H1 (cell line): Measurements from ENCODE around the gene SCAND1. TPM values are rescaled to one million over a fixed set of nuclear protein-coding genes. Genes with fewer than 3 reads are reported as not detected.

ENCODE experiments used
- CTCF ChIA-PET: fragments of 300-600 bp; sonication (Branson Sonifier 250); formaldehyde crosslinking; loops from one replicate; lab custom pipeline; 2021; ENCODE audit not compliant: partially characterized antibody; lab: Charles Lee
- POLR2A ChIA-PET: fragments of 300-600 bp; sonication (Branson Sonifier 250); formaldehyde crosslinking; loops from one replicate; lab custom pipeline; 2021; ENCODE audit warnings: inconsistent platforms; ENCODE audit not compliant: partially characterized antibody; lab: Charles Lee
- DNase-seq, 2 experiments: peaks; one replicate each; pipeline versions ENCODE4 v3.0.0 to v3.0.0-alpha.2; 2010 to 2022; ENCODE audit warnings: low spot score in 2 of 2, low read depth in 1 of 2, mixed read lengths in 1 of 2
- FAIRE-seq: peaks from 2 replicates; lab custom pipeline; 2011; peaks lifted over from hg19 to GRCh38; lab: Jason Lieb, UNC
- H2AFZ ChIP-seq: 2 replicates; pipeline ENCODE4 v1.8.1; 2012; ENCODE audit warnings: low read length, inconsistent platforms
- H2AK5ac ChIP-seq: 2 replicates; pipeline ENCODE4 v1.6.1; 2013; ENCODE audit warnings: low read depth, low read length
- H2BK120ac ChIP-seq: replicated peaks from 2 replicates; pipeline ENCODE3; 2013; ENCODE audit warnings: low read depth, low read length, inconsistent platforms
- H2BK12ac ChIP-seq: 2 replicates; pipeline ENCODE4 v1.6.1; 2013; ENCODE audit warnings: low read depth, low read length
- H2BK15ac ChIP-seq: 2 replicates; pipeline ENCODE4 v1.6.1; 2013; ENCODE audit warnings: low read length
- H2BK20ac ChIP-seq: 2 replicates; pipeline ENCODE4 v1.6.1; 2013; ENCODE audit warnings: low read length
- H2BK5ac ChIP-seq: 2 replicates; pipeline ENCODE4 v1.6.1; 2013; ENCODE audit warnings: low read depth, low read length
- H3K14ac ChIP-seq: 2 replicates; pipeline ENCODE4 v1.6.1; 2013; ENCODE audit warnings: inconsistent platforms; ENCODE audit not compliant: insufficient read length
- H3K18ac ChIP-seq: 2 replicates; pipeline ENCODE4 v1.6.1; 2013; ENCODE audit warnings: low read length; ENCODE audit errors: extremely low read depth
- H3K23ac ChIP-seq: 2 replicates; pipeline ENCODE4 v1.6.1; 2013; ENCODE audit warnings: inconsistent platforms; ENCODE audit not compliant: insufficient read length
- H3K23me2 ChIP-seq: 2 replicates; pipeline ENCODE4 v1.6.1; 2013; ENCODE audit warnings: low read depth, low read length
- H3K27ac ChIP-seq: 2 replicates; pipeline ENCODE4 v1.6.1; 2011; ENCODE audit warnings: low read depth, low read length, inconsistent platforms
- H3K27me3 ChIP-seq, 4 experiments: replicated peaks in 1 of 4; 1 replicate in 1 of 4; 2 replicates in 3 of 4; pipeline versions ENCODE4 v1.6.1 to v1.8.1; 2011 to 2013; ENCODE audit warnings: low read length in 3 of 4, mild to moderate bottlenecking in 3 of 4, inconsistent platforms in 2 of 4, mixed read lengths in 2 of 4, moderate library complexity in 1 of 4; ENCODE audit not compliant: control insufficient read depth in 3 of 4, insufficient read depth in 3 of 4; ENCODE audit errors: extremely low read depth in 1 of 4
- H3K36me3 ChIP-seq, 4 experiments: 2 replicates each; pipeline versions ENCODE4 v1.6.1 to v1.8.1; 2011 to 2013; ENCODE audit warnings: mild to moderate bottlenecking in 4 of 4, low read length in 3 of 4, moderate library complexity in 2 of 4, control low read depth in 1 of 4, inconsistent platforms in 1 of 4; ENCODE audit not compliant: insufficient read depth in 4 of 4, control insufficient read depth in 2 of 4
- H3K4ac ChIP-seq: replicated peaks from 2 replicates; pipeline ENCODE3; 2013; ENCODE audit warnings: low read length, low read depth, mixed read lengths, inconsistent platforms; ENCODE audit not compliant: insufficient read length
- H3K4me1 ChIP-seq, 4 experiments: replicated peaks in 1 of 4; 1 replicate in 1 of 4; 2 replicates in 3 of 4; pipeline versions ENCODE4 v1.6.1 to v1.8.1; 2011 to 2013; ENCODE audit warnings: low read length in 3 of 4, inconsistent platforms in 2 of 4, mixed read lengths in 1 of 4; ENCODE audit not compliant: insufficient read depth in 4 of 4, control insufficient read depth in 3 of 4
- H3K4me2 ChIP-seq, 2 experiments: 2 replicates each; pipeline versions ENCODE4 v1.6.1 to v1.8.1; 2011 to 2013; ENCODE audit warnings: low read depth in 2 of 2, low read length in 2 of 2, control low read depth in 1 of 2, inconsistent platforms in 1 of 2, mild to moderate bottlenecking in 1 of 2; ENCODE audit not compliant: insufficient read depth in 1 of 2
- H3K4me3 ChIP-seq, 4 experiments: fragments of 200-600, 300-600 bp in 1 of 4; sonication (generic), shearing (Covaris generic), sonication (Bioruptor Twin) in 1 of 4; 2 replicates each; pipeline versions ENCODE4 v1.5.1 to v1.8.1; 2011 to 2016; ENCODE audit warnings: low read length in 4 of 4, low read depth in 3 of 4, control low read depth in 2 of 4, inconsistent platforms in 2 of 4, mild to moderate bottlenecking in 2 of 4, mixed read lengths in 1 of 4, moderate library complexity in 1 of 4; ENCODE audit not compliant: insufficient read depth in 2 of 4; ENCODE audit errors: extremely low read depth in 1 of 4
- H3K56ac ChIP-seq: replicated peaks from 2 replicates; pipeline ENCODE3; 2013; ENCODE audit warnings: low read depth, mild to moderate bottlenecking, mixed read lengths, low read length, inconsistent platforms; ENCODE audit not compliant: insufficient read length
- H3K79me1 ChIP-seq: 2 replicates; pipeline ENCODE4 v1.6.1; 2013; ENCODE audit warnings: low read depth, low read length, control low read depth
- H3K79me2 ChIP-seq, 2 experiments: 2 replicates each; pipeline versions ENCODE4 v1.6.1 to v1.8.1; 2012 to 2013; ENCODE audit warnings: low read length in 2 of 2, mild to moderate bottlenecking in 2 of 2, inconsistent platforms in 1 of 2; ENCODE audit not compliant: insufficient read depth in 2 of 2, control insufficient read depth in 1 of 2
- H3K9ac ChIP-seq, 4 experiments: replicated peaks in 1 of 4; 1 replicate in 1 of 4; 2 replicates in 3 of 4; pipeline versions ENCODE4 v1.6.1 to v1.8.1; 2011 to 2013; ENCODE audit warnings: low read depth in 3 of 4, low read length in 3 of 4, control low read depth in 2 of 4, mild to moderate bottlenecking in 2 of 4, moderate library complexity in 2 of 4, inconsistent platforms in 1 of 4; ENCODE audit errors: extremely low read depth in 1 of 4
- H3K9me3 ChIP-seq, 2 experiments: 2 replicates each; pipeline versions ENCODE4 v1.6.1 to v1.8.1; 2012 to 2013; ENCODE audit warnings: mild to moderate bottlenecking in 2 of 2, moderate library complexity in 2 of 2, control low read depth in 1 of 2, inconsistent platforms in 1 of 2, low read depth in 1 of 2, low read length in 1 of 2, mixed read lengths in 1 of 2; ENCODE audit not compliant: insufficient read depth in 2 of 2
- H4K20me1 ChIP-seq, 2 experiments: replicated peaks in 1 of 2; 2 replicates each; pipeline versions ENCODE3 to v1.8.1; 2011 to 2013; ENCODE audit warnings: inconsistent platforms in 2 of 2, low read length in 2 of 2, mild to moderate bottlenecking in 1 of 2; ENCODE audit not compliant: insufficient read depth in 2 of 2, control insufficient read depth in 1 of 2
- H4K5ac ChIP-seq: 2 replicates; pipeline ENCODE4 v1.6.1; 2013; ENCODE audit warnings: low read length, low read depth, mixed read lengths, inconsistent platforms; ENCODE audit not compliant: insufficient read length
- H4K8ac ChIP-seq: 2 replicates; pipeline ENCODE4 v1.8.0; 2013; ENCODE audit warnings: mild to moderate bottlenecking, moderate library complexity, low read length, inconsistent platforms; ENCODE audit not compliant: insufficient read depth; ENCODE audit errors: extremely low read depth
- H4K91ac ChIP-seq: replicated peaks from 2 replicates; pipeline ENCODE3; 2013; ENCODE audit warnings: low read length, mixed read lengths, inconsistent platforms; ENCODE audit not compliant: insufficient read length
- MAFK ChIP-seq: IDR thresholded peaks from 2 replicates; pipeline ENCODE4 v1.6.1; 2012; ENCODE audit warnings: low read depth, mild to moderate bottlenecking, improper control_type of control experiment, low read length
- SIN3A ChIP-seq, 2 experiments: IDR thresholded peaks in 1 of 2; conservative IDR thresholded peaks in 1 of 2; 2 replicates each; pipeline ENCODE4 v1.6.1; 2011 to 2012; ENCODE audit warnings: low read length in 2 of 2, improper control_type of control experiment in 1 of 2, low read depth in 1 of 2, mild to moderate bottlenecking in 1 of 2
- TBP ChIP-seq: IDR thresholded peaks from 2 replicates; pipeline ENCODE4 v1.6.1; 2011; ENCODE audit warnings: low read depth, low read length, improper control_type of control experiment
- WGBS, 2 experiments: shearing (Covaris generic) in 1 of 2; methylation state at CpG; one replicate each; pipeline versions ENCODE4 v1.1.6 to v1.1.7; 2013 to 2015; ENCODE audit warnings: low lambda C conversion rate in 2 of 2, mixed read lengths in 2 of 2, inconsistent platforms in 1 of 2, low coverage in 1 of 2, missing lambda C conversion rate in 1 of 2; ENCODE audit not compliant: insufficient replicate concordance in 2 of 2, insufficient coverage in 1 of 2, insufficient read length in 1 of 2; ENCODE audit errors: extremely low coverage in 1 of 2, missing lambda C conversion rate in 1 of 2; 5-methylcytosine and 5-hydroxymethylcytosine counted together
- polyA plus RNA-seq, 7 experiments: library from polyadenylated mRNA; depleted of rRNA in 3 of 7; stranded (reverse) in 5 of 7; unstranded in 2 of 7; fragments of >200 nt in 5 of 7; fragments of 200-250 nt in 2 of 7; gene quantifications; 1 replicate in 5 of 7; 2 replicates in 1 of 7; 4 replicates in 1 of 7; pipeline versions ENCODE4 v1.2.1 to v1.2.3, GENCODE V29; 2011 to 2013; ENCODE audit warnings: missing spikeins in 2 of 7, mixed read lengths in 2 of 7
- total RNA-seq: library from RNA; stranded (reverse); fragmentation: NEBNext Ultra II Directional; extraction: Animal tissue kit (Norgen Biotek cat#: 25700); gene quantifications from 2 replicates; pipeline ENCODE4 v1.2.1, GENCODE V29; 2021

Gene SCAND1
- total and polyA plus RNA-seq, 2 of the 8 experiments (the other 6 are each of a cell fraction or from before 2014, with no cell fraction given) = 73.1 to 83.7 TPM

DNA sequence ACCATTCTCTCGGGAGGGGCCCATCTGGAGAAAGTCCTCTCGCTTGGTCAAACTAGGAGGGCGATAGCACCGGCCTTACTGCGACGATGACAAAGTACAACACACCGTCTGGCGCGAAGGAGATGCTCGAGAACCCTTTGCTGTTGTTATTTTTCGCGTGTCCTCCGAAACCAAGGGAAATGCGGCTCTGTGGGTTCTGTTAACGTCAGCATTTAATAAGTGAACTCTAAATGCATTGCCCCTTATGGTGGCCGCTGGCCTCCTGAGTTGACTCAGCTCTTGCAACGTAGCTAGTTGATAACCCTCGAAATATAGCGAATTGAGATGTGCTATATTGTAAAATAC, 577 bp upstream of the SCAND1 start:
- Histone ChIP-seq H3K36me3 (no peaks in the 10 kb centered on the region), H2BK5ac (peak overlapping the region; percentile 83), H3K4me3 (peak overlapping the region; percentile 57 to 95 (median 79)), H3K56ac (peak overlapping the region; percentile 49), H4K5ac (peak overlapping the region; percentile 81), H3K4me1 (peaks cover 0 to 3% (median 0%) of the 10 kb centered on the region in 4 experiments; a peak in 2 of 7 replicates), H2BK12ac (peak overlapping the region; percentile 84; the same call in 1 of the 2 replicates), H2BK120ac (peak overlapping the region; percentile 10), H3K27ac (peak overlapping the region; percentile 88), H2AFZ (peak overlapping the region; percentile 92), H4K20me1 (peaks cover 3 to 5% of the 10 kb centered on the region in 2 experiments), H2AK5ac (no peak overlapping the region), H3K18ac (peak overlapping the region; percentile 95), H3K23ac (no peak overlapping the region), H3K9me3 (no peaks in the 10 kb centered on the region), H3K14ac (no peak overlapping the region), H2BK15ac (0 out of 2 replicates have a peak overlapping the region, but pooled peaks have one; percentile 97), H3K79me2 (peaks cover 5 to 18% of the 10 kb centered on the region in 2 experiments; a peak in 2 of 4 replicates), H3K79me1 (0 out of 2 replicates have a peak, but pooled peaks cover 4% of the 10 kb centered on the region), H4K8ac (peak overlapping the region; percentile 84; the same call in 1 of the 2 replicates), H2BK20ac (no peak overlapping the region; the same call in 1 of the 2 replicates), H3K4me2 (peak overlapping the region; percentile 76 to 97), H3K9ac (peak overlapping the region; percentile 43 to 72 (median 64)), H3K23me2 (peaks cover 8% of the 10 kb centered on the region), H3K27me3 (no peaks in the 10 kb centered on the region), H3K4ac (peak overlapping the region; percentile 74), H4K91ac (no peak overlapping the region)
- DNase-seq (no peak), FAIRE-seq (no peak)
- 12% methylated on average over 19 of the region's 19 CpGs; no CpG with 5 or more reads in 1 of the 2 experiments for WGBS, 2 experiments
- CTCF ChIA-PET = interaction anchor here (0.7 to 3.4 kb wide), 33 partner anchors 8 to 491 kb away, joined by 3 to 26 read pairs (median 4); partner anchors contain the start of genes CNBD2 and RBM39
- POLR2A ChIA-PET = interaction anchor here (0.6 to 3.9 kb wide), 20 partner anchors 10 to 444 kb away, joined by 3 to 30 read pairs (median 6); partner anchors contain the start of genes CNBD2, CPNE1, NFS1 and RBM12
- TF ChIP-seq TBP = no peak
- TF ChIP-seq SIN3A (conservative IDR thresholded peaks at IDR 0.05 in 1 of 2, IDR thresholded peaks at IDR 0.05 in 1 of 2; ENCODE audit: low read depth in 1 of 2, low read length in 2 of 2) = 0 out of 4 replicates have a peak, but pooled peaks of 1 of the 2 experiments have one; percentile 38
- peak; percentile 89 for TF ChIP-seq MAFK
